ENCODE measurements around the gene KDM6B.

- TF ChIP-seq CTCF (IDR thresholded peaks at IDR 0.05), result no peak
- no peak for TF ChIP-seq POLR2A (IDR thresholded peaks at IDR 0.05)
- TF ChIP-seq EP300 (IDR thresholded peaks at IDR 0.05), result no peak
Observed at GRCh38 chr17:7797976-7798375, 36.0 kb upstream of the KDM6B start.
